IMR-90 (cell line): ENCODE data around the gene SIRPB1. TPM values are rescaled to one million over a fixed set of nuclear protein-coding genes. Genes with fewer than 3 reads are reported as not detected.

Experiments used
- ATAC-seq: fragments of 200-7000 bp; cut with Tn5 transposase; 2 replicates; pipeline ENCODE4 v1.9.1; 2020; ENCODE audit warnings: low read depth, mild to moderate bottlenecking, moderate library complexity
- BruUV-seq: library from RNA; stranded (reverse); fragments of 400-500 nt; replicated peaks from 2 replicates; lab custom pipeline; 2021; lab: Mats Ljungman, UMichigan
- CTCF ChIA-PET: fragments of 300-600 bp; formaldehyde crosslinking; extraction: SDS; loops from one replicate; lab custom pipeline; 2021; ENCODE audit warnings: antibody characterized with exemption; lab: Yijun Ruan, JAX
- POLR2A ChIA-PET: fragments of 300-600 bp; sonication (Branson Sonifier 250); formaldehyde crosslinking; loops from one replicate; lab custom pipeline; 2022; ENCODE audit warnings: antibody characterized with exemption; ENCODE audit not compliant: unreplicated experiment; lab: Charles Lee
- DNase-seq: peaks from one replicate; pipeline ENCODE4 v3.0.0; 2013
- H2AFZ ChIP-seq: replicated peaks from 2 replicates; pipeline ENCODE3; 2013; ENCODE audit warnings: low read length, mild to moderate bottlenecking; ENCODE audit not compliant: poor library complexity
- H2AK5ac ChIP-seq: 2 replicates; pipeline ENCODE4 v1.6.1; 2013; ENCODE audit warnings: low read depth, low read length, inconsistent platforms
- H2AK9ac ChIP-seq: replicated peaks from 2 replicates; pipeline ENCODE3; 2013; ENCODE audit warnings: mild to moderate bottlenecking, low read depth, low read length, moderate library complexity; ENCODE audit not compliant: poor library complexity
- H2BK120ac ChIP-seq: 2 replicates; pipeline ENCODE4 v1.6.1; 2013; ENCODE audit warnings: low read depth, low read length, inconsistent platforms
- H2BK15ac ChIP-seq: 3 replicates; pipeline ENCODE4 v1.6.1; 2013; ENCODE audit warnings: low read depth, low read length, inconsistent platforms
- H2BK20ac ChIP-seq: 2 replicates; pipeline ENCODE4 v1.6.1; 2013; ENCODE audit warnings: low read depth, mild to moderate bottlenecking, inconsistent platforms, low read length, moderate library complexity
- H2BK5ac ChIP-seq: 2 replicates; pipeline ENCODE4 v1.6.1; 2013; ENCODE audit warnings: mild to moderate bottlenecking, low read depth, low read length, inconsistent platforms; ENCODE audit not compliant: poor library complexity, severe bottlenecking
- H3K14ac ChIP-seq: replicated peaks from 2 replicates; pipeline ENCODE4 v1.6.1; 2013; ENCODE audit warnings: low read depth, low read length, inconsistent platforms
- H3K18ac ChIP-seq: 2 replicates; pipeline ENCODE4 v1.6.1; 2013; ENCODE audit warnings: low read depth, low read length, control low read depth
- H3K23ac ChIP-seq: 2 replicates; pipeline ENCODE4 v1.6.1; 2013; ENCODE audit warnings: low read depth, low read length, inconsistent platforms
- H3K27ac ChIP-seq: 2 replicates; pipeline ENCODE4 v1.5.1; 2013; ENCODE audit warnings: mild to moderate bottlenecking, control low read depth, low read length; ENCODE audit not compliant: insufficient read depth
- H3K27me3 ChIP-seq: 2 replicates; pipeline ENCODE4 v1.6.1; 2013; ENCODE audit warnings: low read length; ENCODE audit not compliant: control insufficient read depth, insufficient read depth
- H3K36me3 ChIP-seq: 2 replicates; pipeline ENCODE4 v1.6.1; 2013; ENCODE audit warnings: low read length, mixed read lengths; ENCODE audit not compliant: control insufficient read depth, insufficient read depth
- H3K4ac ChIP-seq: 2 replicates; pipeline ENCODE4 v1.6.1; 2013; ENCODE audit warnings: low read depth, low read length, inconsistent platforms
- H3K4me1 ChIP-seq: 2 replicates; pipeline ENCODE4 v1.6.1; 2013; ENCODE audit warnings: low read length, mixed read lengths; ENCODE audit not compliant: control insufficient read depth, insufficient read depth
- H3K4me2 ChIP-seq: 2 replicates; pipeline ENCODE4 v1.6.1; 2013; ENCODE audit warnings: low read depth, mild to moderate bottlenecking, control low read depth, low read length, moderate library complexity
- H3K4me3 ChIP-seq: 2 replicates; pipeline ENCODE4 v1.5.1; 2013; ENCODE audit warnings: low read depth, mild to moderate bottlenecking, control low read depth, low read length, moderate library complexity; ENCODE audit not compliant: insufficient read depth
- H3K56ac ChIP-seq: 2 replicates; pipeline ENCODE4 v1.6.1; 2013; ENCODE audit warnings: low read length, inconsistent platforms; ENCODE audit not compliant: insufficient read depth; ENCODE audit errors: extremely low read depth
- H3K79me1 ChIP-seq, 2 experiments: 2 replicates each; pipeline ENCODE4 v1.6.1; 2013; ENCODE audit warnings: low read length in 2 of 2, inconsistent platforms in 1 of 2, low read depth in 1 of 2
- H3K9ac ChIP-seq: 2 replicates; pipeline ENCODE4 v1.6.1; 2013; ENCODE audit warnings: low read depth, low read length, control low read depth
- H3K9me1 ChIP-seq: 2 replicates; pipeline ENCODE4 v1.6.1; 2013; ENCODE audit warnings: low read length, inconsistent platforms; ENCODE audit not compliant: insufficient read depth
- H3K9me3 ChIP-seq: 2 replicates; pipeline ENCODE4 v1.6.1; 2013; ENCODE audit warnings: low read length; ENCODE audit not compliant: control insufficient read depth, insufficient read depth
- H4K20me1 ChIP-seq: 2 replicates; pipeline ENCODE4 v1.6.1; 2013; ENCODE audit warnings: low read length, inconsistent platforms; ENCODE audit not compliant: insufficient read depth
- H4K5ac ChIP-seq: 2 replicates; pipeline ENCODE4 v1.6.1; 2013; ENCODE audit warnings: mild to moderate bottlenecking, low read depth, low read length, control low read depth
- H4K8ac ChIP-seq, 2 experiments: 2 replicates each; pipeline ENCODE4 v1.6.1; 2013; ENCODE audit warnings: low read depth in 2 of 2, low read length in 2 of 2, control low read depth in 1 of 2, inconsistent platforms in 1 of 2
- H4K91ac ChIP-seq: 2 replicates; pipeline ENCODE4 v1.6.1; 2013; ENCODE audit warnings: low read depth, low read length, inconsistent platforms; ENCODE audit not compliant: insufficient read depth
- CEBPB ChIP-seq: IDR thresholded peaks from 2 replicates; pipeline ENCODE4 v1.6.1; 2012; ENCODE audit warnings: low read depth, low read length, improper control_type of control experiment
- MAFK ChIP-seq: IDR thresholded peaks from 2 replicates; pipeline ENCODE4 v1.6.1; 2012; ENCODE audit warnings: low read depth, low read length, improper control_type of control experiment
- MAZ ChIP-seq: IDR thresholded peaks from 2 replicates; pipeline ENCODE4 v1.6.1; 2012; ENCODE audit warnings: low read depth, mild to moderate bottlenecking, low read length, improper control_type of control experiment, moderate library complexity, borderline replicate concordance
- POLR2A ChIP-seq: IDR thresholded peaks from 2 replicates; pipeline ENCODE4 v1.6.1; 2012; ENCODE audit warnings: mild to moderate bottlenecking, low read depth, low read length
- RFX5 ChIP-seq: IDR thresholded peaks from 2 replicates; pipeline ENCODE4 v1.8.0; 2012; ENCODE audit warnings: low read depth, mild to moderate bottlenecking, low read length, moderate library complexity
- SMC3 ChIP-seq: fragments of 150-350 bp; IDR thresholded peaks from 2 replicates; pipeline ENCODE4 v1.6.1; 2016; ENCODE audit warnings: low read depth, mild to moderate bottlenecking, antibody characterized with exemption, low read length, moderate library complexity
- WGBS, 2 experiments: methylation state at CpG; one replicate each; pipeline versions ENCODE4 v1.1.5 to v1.1.7; 2013; ENCODE audit warnings: missing lambda C conversion rate in 2 of 2; ENCODE audit not compliant: insufficient read length in 1 of 2; ENCODE audit errors: extremely low coverage in 2 of 2; 5-methylcytosine and 5-hydroxymethylcytosine counted together
- dilution Hi-C: fragments of 300-500 bp; cut with HindIII; formaldehyde crosslinking; loops from one replicate; pipeline ENCODE4 v1.14.3; 2018; ENCODE audit warnings: low sequenced_read_pairs; ENCODE audit not compliant: unreplicated experiment
- in situ Hi-C: fragments of 300-500 bp; cut with MboI; formaldehyde crosslinking; loops from 3 replicates; pipeline ENCODE4 v1.14.3; 2019; ENCODE audit warnings: low sequenced_read_pairs, inconsistent platforms, mixed read lengths
- intact Hi-C: fragments of 100-400 bp; cut with micrococcal nuclease; formaldehyde crosslinking; loops from 2 replicates; pipeline ENCODE4 v1.10.0; 2022
- polyA plus RNA-seq, 3 experiments: library from polyadenylated mRNA; depleted of rRNA; stranded (reverse); fragments of >200 nt; gene quantifications; 2 replicates each; pipeline ENCODE4 v1.2.3, GENCODE V29; 2012; ENCODE audit warnings: low replicate concordance in 1 of 3
- total RNA-seq: library from RNA; depleted of rRNA; stranded (reverse); fragments of >200 nt; gene quantifications from 2 replicates; pipeline ENCODE4 v1.2.3, GENCODE V29; 2012

The SIRPB1 gene
- total and polyA plus RNA-seq, 2 of the 4 experiments (the other 2 are of a cell fraction), result 0.90 to 1.6 TPM

DNA sequence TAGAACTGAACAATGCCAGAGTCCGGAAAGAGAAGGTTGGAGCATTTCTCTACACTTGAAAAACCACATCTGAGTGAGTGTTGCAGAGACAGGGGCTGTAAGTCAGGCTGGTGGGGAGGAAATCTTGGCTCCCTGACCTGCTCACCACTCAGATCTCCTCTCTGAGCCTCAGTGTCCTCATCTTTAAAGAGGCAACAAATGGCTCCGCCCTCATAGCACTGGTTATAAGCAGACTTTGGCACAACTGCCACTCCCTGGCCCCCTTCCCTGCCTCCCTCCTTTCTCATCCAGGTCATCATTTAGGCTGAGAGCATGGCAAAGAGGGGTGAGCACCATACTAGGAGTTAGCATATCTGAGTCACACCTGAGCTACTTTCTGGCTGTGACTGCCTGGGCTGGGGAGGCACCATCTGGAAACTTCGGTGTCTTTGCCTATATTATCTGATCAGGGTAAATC is 27.2 kb upstream of the SIRPB1 start:
- dilution Hi-C loops (no loop called here), in situ Hi-C loops (no loop called here), intact Hi-C loops (no loop called here)
- no peak overlapping the region for H3K56ac ChIP-seq
- H3K4me1 ChIP-seq, result no peaks in the 10 kb centered on the region
- ChIA-PET POLR2A (no interaction called here), CTCF (no interaction called here)
- H3K18ac ChIP-seq, result no peak overlapping the region
- no peak overlapping the region for H3K27ac ChIP-seq
- no peak overlapping the region for H2AK5ac ChIP-seq
- no peak overlapping the region for H4K5ac ChIP-seq
- H2BK120ac ChIP-seq, result no peak overlapping the region
- no peaks in the 10 kb centered on the region for H4K20me1 ChIP-seq
- DNase-seq, result no peak
- ATAC-seq, result no peak
- H3K36me3 ChIP-seq, result no peaks in the 10 kb centered on the region
- H4K91ac ChIP-seq, result no peak overlapping the region
- no peak overlapping the region for H3K9ac ChIP-seq
- no peak overlapping the region for H2BK5ac ChIP-seq
- H3K4me3 ChIP-seq, result no peak overlapping the region
- BruUV-seq, result no TSS peak
- H3K9me3 ChIP-seq, result no peaks in the 10 kb centered on the region
- TF ChIP-seq MAFK, result no peak
- no peak for TF ChIP-seq SMC3
- TF ChIP-seq POLR2A, result no peak
- TF ChIP-seq RFX5, result no peak
- no peak for TF ChIP-seq CEBPB
- no peak for TF ChIP-seq MAZ
- H3K14ac ChIP-seq, result no peak overlapping the region
- H3K4ac ChIP-seq, result no peak overlapping the region
- H3K23ac ChIP-seq, result no peak overlapping the region
- no CpG with 5 or more reads among the region's 3 CpGs for WGBS, 2 experiments
- H3K79me1 ChIP-seq, result no peaks in the 10 kb centered on the region
- H3K9me1 ChIP-seq, result no peaks in the 10 kb centered on the region
- H2AK9ac ChIP-seq, result no peak overlapping the region
- H3K27me3 ChIP-seq, result no peaks in the 10 kb centered on the region
- H2BK20ac ChIP-seq, result no peak overlapping the region
- no peak overlapping the region for H4K8ac ChIP-seq
- no peak overlapping the region for H2BK15ac ChIP-seq
- no peak overlapping the region for H2AFZ ChIP-seq
- no peak overlapping the region for H3K4me2 ChIP-seq
